ENCODE results near the gene ISM2. TPM values are rescaled to one million over a fixed set of nuclear protein-coding genes. Genes with fewer than 3 reads are reported as not detected.
"Not testable (repeated sequence)": the region's sequence is repeated elsewhere in the genome, so short reads cannot be mapped to it uniquely, and the experiment has no call there.

The ISM2 gene
- 0.05 TPM for total RNA-seq
- 0.18 TPM for polyA plus RNA-seq
- long read RNA-seq, donor 1 = 0 reads
- long read RNA-seq, donor 2 = 0 reads
- long read RNA-seq, donor 3 = 0 reads
- long read RNA-seq, donor 4 = 0 reads
- long read RNA-seq, donor 5 = 0 reads
- long read RNA-seq, donor 6 = 0 reads
- long read RNA-seq, donor 7 = 0 reads
- long read RNA-seq, donor 8 = 0 reads
- long read RNA-seq, donor 9 = 0 reads
- long read RNA-seq, donor 10 = 0 reads

DNA sequence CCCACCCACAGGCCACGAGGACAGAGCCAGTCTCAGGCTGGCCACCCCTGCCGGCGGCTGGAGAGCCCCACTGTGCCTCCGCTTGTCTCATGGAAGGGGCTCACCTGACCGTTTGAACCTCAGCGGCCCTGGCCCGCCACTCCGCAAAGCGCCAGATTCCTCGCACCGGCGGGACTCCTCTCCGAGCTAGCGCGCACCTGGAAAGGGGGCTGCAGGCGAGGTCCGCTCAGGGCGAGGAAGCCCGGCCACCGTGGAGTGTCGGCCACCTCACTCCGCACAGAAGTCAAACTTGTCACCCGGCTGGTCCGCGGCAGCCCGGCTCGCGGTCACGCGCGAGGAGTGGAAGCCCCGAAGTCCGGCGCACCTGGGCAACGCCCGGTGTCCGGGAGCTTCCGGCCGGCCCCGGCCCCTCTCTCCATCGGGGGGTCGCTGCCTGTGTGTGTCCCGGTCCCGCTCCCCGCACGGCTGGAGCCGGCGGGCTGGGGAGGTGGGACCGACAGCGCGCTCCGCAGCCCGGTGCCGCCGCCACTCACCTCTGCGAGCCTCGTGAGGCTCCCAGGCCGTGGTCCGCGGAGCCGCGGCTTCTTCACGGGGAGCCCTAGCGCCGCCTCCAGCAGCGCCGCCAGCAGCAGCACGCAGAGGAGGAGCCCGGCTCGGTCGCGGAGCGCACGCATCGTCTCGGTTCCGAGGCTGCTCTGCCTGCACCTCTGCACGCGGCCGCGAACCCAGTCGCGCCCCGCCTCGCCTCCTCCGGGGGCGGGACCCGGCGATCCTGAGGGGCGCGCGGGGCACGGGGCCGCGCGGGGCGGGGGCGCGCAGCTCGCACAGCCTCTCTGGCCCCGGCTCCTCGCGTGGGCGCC is at the start of gene ISM2:
ISM2 (minus strand) TSS at position 697 of the 860 bp plus-strand sequence; CDS start at position 674, 23 bp downstream.
- Histone ChIP-seq H3K27ac (ENCODE audit: low read depth in 1 of 2, low read length in 1 of 2) (no peak within 1 kb of the TSS), H3K9me3 (ENCODE audit: control insufficient read depth in 2 of 2, insufficient read depth in 1 of 2, low read length in 1 of 2) (no peaks in the 10 kb centered on the region), H3K27me3 (ENCODE audit: control insufficient read depth in 2 of 2, insufficient read depth in 1 of 2, low read length in 1 of 2) (peaks cover 33 to 45% of the 10 kb centered on the region in 2 donors), H3K4me1 (ENCODE audit: control insufficient read depth in 2 of 2, insufficient read depth in 2 of 2, low read length in 2 of 2) (peaks cover 4 to 10% of the 10 kb centered on the region in 2 donors), H3K36me3 (ENCODE audit: control insufficient read depth in 2 of 2, insufficient read depth in 2 of 2, low read length in 1 of 2) (no peaks in the 10 kb centered on the region), H3K4me3 (ENCODE audit: low read length in 2 of 2) (peak within 1 kb of the TSS in 1 of 2 donors; percentile 53)
- WGBS = 3% methylated on average over 104 of the region's 104 CpGs
- peak in 7 of 9 donors; percentile 9 to 48 (median 22) for DNase-seq (ENCODE audit: low read depth in 6 of 9, low spot score in 9 of 9)

DNA sequence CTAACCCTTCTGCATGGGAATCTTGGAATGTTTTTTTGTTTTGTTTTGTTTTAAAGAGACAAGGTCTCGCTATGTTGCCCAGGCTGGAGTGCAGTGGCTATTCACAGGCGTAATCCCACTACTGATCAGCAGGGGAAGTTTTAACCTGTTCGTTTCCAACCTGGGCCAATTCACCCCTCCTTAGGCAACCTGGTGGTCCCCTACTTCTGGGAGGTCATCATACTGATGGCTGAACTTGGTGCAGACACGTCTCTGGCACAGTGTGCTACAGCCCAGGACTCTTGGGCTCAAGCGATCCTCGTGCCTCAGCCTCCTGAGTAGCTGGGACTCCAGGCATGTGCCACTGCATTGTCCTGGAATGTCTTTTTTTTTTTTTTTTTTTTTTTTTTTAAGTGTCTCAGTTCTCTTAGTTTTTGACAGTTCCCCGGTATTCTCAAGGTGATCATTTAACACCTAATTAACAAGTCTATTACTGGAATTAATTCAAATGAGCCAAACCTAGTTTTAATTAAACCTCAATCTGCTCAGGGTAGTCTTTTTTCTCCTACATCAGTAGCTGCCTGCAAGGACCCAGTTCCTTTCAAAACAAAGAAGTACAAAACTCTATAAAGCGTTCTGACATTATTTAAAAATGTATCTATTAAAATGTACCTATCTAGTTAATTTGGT is 49.0 kb upstream of the ISM2 start:
- 99% methylated on average over 8 of the region's 8 CpGs for WGBS
- H3K27me3 ChIP-seq (ENCODE audit: control insufficient read depth in 2 of 2, insufficient read depth in 1 of 2, low read length in 1 of 2) = no peaks in the 10 kb centered on the region
- peaks cover 19 to 22% of the 10 kb centered on the region in 2 donors for H3K36me3 ChIP-seq (ENCODE audit: control insufficient read depth in 2 of 2, insufficient read depth in 2 of 2, low read length in 1 of 2)
- no peaks in the 10 kb centered on the region for H3K9me3 ChIP-seq (ENCODE audit: control insufficient read depth in 2 of 2, insufficient read depth in 1 of 2, low read length in 1 of 2)
- no peaks in the 10 kb centered on the region for H3K4me1 ChIP-seq (ENCODE audit: control insufficient read depth in 2 of 2, insufficient read depth in 2 of 2, low read length in 2 of 2)
- no peak overlapping the region for H3K27ac ChIP-seq (ENCODE audit: low read depth in 1 of 2, low read length in 1 of 2)
- DNase-seq (ENCODE audit: low read depth in 6 of 9, low spot score in 9 of 9) = no peak
- no peak overlapping the region for H3K4me3 ChIP-seq (ENCODE audit: low read length in 2 of 2)

DNA sequence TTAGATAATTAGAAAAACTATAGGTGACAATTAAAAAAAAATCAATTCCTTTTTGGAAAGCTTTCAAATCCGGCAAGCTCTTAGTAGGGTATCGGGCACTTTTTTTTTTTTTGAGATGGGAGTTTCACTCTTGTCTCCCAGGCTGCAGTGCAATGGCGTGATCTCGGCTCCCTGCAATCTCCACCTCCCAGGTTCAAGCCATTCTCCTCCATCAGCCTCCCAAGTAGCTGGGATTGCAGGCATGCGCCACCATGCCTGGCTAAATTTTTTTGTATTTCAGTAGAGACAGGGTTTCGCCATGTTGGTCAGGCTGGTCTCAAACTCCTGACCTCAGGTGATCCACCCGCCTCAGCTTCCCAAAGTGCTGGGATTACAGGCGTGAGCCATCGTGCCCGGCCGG is 46.6 kb upstream of the ISM2 start:
- H3K27me3 ChIP-seq (ENCODE audit: control insufficient read depth in 2 of 2, insufficient read depth in 1 of 2, low read length in 1 of 2); H3K9me3 ChIP-seq (ENCODE audit: control insufficient read depth in 2 of 2, insufficient read depth in 1 of 2, low read length in 1 of 2); DNase-seq (ENCODE audit: low read depth in 6 of 9, low spot score in 9 of 9); H3K27ac ChIP-seq (ENCODE audit: low read depth in 1 of 2, low read length in 1 of 2); H3K4me1 ChIP-seq (ENCODE audit: control insufficient read depth in 2 of 2, insufficient read depth in 2 of 2, low read length in 2 of 2); H3K4me3 ChIP-seq (ENCODE audit: low read length in 2 of 2): not testable (repeated sequence)
- 98% methylated on average over 11 of the region's 11 CpGs for WGBS
- H3K36me3 ChIP-seq (ENCODE audit: control insufficient read depth in 2 of 2, insufficient read depth in 2 of 2, low read length in 1 of 2) = peaks cover 14 to 15% of the 10 kb centered on the region in 2 donors

DNA sequence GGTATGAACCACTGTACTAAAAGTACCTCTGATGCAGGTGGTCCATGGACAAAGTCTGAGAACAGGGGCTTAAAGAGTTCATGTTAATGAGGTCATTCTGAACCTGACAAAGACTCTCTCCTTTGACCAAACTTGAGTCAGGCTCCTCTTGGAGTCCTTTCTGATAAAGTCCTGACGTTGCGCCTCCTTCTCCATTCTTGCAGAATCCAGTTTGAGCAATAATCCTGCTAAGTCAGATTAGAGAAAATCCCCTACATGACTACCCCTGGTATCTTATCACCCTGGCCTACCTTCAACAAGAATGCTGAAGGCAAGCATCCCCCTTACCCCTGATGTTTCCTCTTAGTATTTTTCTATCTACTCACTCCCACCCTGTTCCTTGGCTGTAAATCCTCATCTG is 46.0 kb upstream of the ISM2 start:
- H3K27me3 ChIP-seq (ENCODE audit: control insufficient read depth in 2 of 2, insufficient read depth in 1 of 2, low read length in 1 of 2) = no peaks in the 10 kb centered on the region
- H3K4me3 ChIP-seq (ENCODE audit: low read length in 2 of 2) = no peak overlapping the region
- H3K9me3 ChIP-seq (ENCODE audit: control insufficient read depth in 2 of 2, insufficient read depth in 1 of 2, low read length in 1 of 2) = no peaks in the 10 kb centered on the region
- peaks cover 11 to 15% of the 10 kb centered on the region in 2 donors for H3K36me3 ChIP-seq (ENCODE audit: control insufficient read depth in 2 of 2, insufficient read depth in 2 of 2, low read length in 1 of 2)
- no peak overlapping the region for H3K27ac ChIP-seq (ENCODE audit: low read depth in 1 of 2, low read length in 1 of 2)
- WGBS = 100% methylated on average over 2 of the region's 2 CpGs
- DNase-seq (ENCODE audit: low read depth in 6 of 9, low spot score in 9 of 9) = no peak
- no peaks in the 10 kb centered on the region for H3K4me1 ChIP-seq (ENCODE audit: control insufficient read depth in 2 of 2, insufficient read depth in 2 of 2, low read length in 2 of 2)

DNA sequence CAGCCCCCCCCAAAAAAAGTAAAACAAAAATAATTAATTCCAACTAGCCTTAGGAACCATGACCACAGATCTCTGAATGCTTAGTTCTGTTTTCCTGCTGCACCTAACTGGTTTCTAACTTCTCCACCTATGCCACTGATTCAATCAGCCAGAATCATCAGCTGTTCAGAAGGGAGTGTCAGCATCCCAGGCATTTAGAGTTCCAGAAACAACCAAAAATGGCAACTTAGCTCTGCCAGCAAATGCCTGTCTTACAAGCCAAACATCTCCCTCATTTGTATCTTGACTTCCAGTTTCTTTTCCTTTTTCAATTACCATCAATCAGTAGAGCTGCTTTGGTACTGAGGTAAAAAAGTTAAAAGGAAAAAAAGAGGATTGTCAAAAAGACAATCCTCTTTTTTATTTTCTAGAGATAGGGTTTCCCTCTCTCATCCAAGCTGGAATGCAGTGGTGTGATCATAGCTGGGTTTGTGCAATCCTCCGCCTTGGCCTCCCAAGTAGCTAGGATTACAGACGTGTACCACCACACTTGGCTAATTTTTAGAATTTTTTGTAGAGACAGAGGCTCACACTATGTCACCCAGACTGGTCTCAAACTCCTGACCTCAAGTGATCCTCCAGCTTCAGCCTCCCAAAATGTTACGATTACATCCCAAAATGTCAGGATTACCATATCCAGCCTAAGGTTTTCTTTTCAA is 45.2 kb upstream of the ISM2 start:
- WGBS = 98% methylated on average over 3 of the region's 3 CpGs
- no peaks in the 10 kb centered on the region for H3K4me1 ChIP-seq (ENCODE audit: control insufficient read depth in 2 of 2, insufficient read depth in 2 of 2, low read length in 2 of 2)
- DNase-seq (ENCODE audit: low read depth in 6 of 9, low spot score in 9 of 9) = no peak
- no peaks in the 10 kb centered on the region for H3K9me3 ChIP-seq (ENCODE audit: control insufficient read depth in 2 of 2, insufficient read depth in 1 of 2, low read length in 1 of 2)
- H3K27me3 ChIP-seq (ENCODE audit: control insufficient read depth in 2 of 2, insufficient read depth in 1 of 2, low read length in 1 of 2) = no peaks in the 10 kb centered on the region
- H3K36me3 ChIP-seq (ENCODE audit: control insufficient read depth in 2 of 2, insufficient read depth in 2 of 2, low read length in 1 of 2) = peaks cover 4 to 8% of the 10 kb centered on the region in 2 donors
- no peak overlapping the region for H3K27ac ChIP-seq (ENCODE audit: low read depth in 1 of 2, low read length in 1 of 2)
- H3K4me3 ChIP-seq (ENCODE audit: low read length in 2 of 2) = no peak overlapping the region

DNA sequence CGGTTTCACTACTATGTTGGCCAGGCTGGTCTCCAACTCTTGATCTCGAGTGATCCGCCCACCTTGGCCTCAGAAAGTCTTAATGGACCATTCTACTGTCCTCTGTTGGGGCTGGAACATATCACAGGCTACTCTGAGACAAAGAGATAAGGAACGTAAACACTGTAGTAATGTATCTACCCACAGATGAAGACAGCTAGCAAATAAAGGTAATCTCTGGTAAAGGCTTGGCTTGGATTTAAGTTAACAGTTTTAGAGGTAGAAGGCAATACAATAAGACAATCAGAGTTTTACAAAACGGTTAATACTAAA is 44.6 kb upstream of the ISM2 start:
- H3K27ac ChIP-seq (ENCODE audit: low read depth in 1 of 2, low read length in 1 of 2) = no peak overlapping the region
- no peaks in the 10 kb centered on the region for H3K27me3 ChIP-seq (ENCODE audit: control insufficient read depth in 2 of 2, insufficient read depth in 1 of 2, low read length in 1 of 2)
- H3K36me3 ChIP-seq (ENCODE audit: control insufficient read depth in 2 of 2, insufficient read depth in 2 of 2, low read length in 1 of 2) = peaks cover 4% of the 10 kb centered on the region in 2 donors
- WGBS = 92% methylated on average over 5 of the region's 5 CpGs
- no peak for DNase-seq (ENCODE audit: low read depth in 6 of 9, low spot score in 9 of 9)
- H3K9me3 ChIP-seq (ENCODE audit: control insufficient read depth in 2 of 2, insufficient read depth in 1 of 2, low read length in 1 of 2) = no peaks in the 10 kb centered on the region
- H3K4me3 ChIP-seq (ENCODE audit: low read length in 2 of 2) = no peak overlapping the region
- H3K4me1 ChIP-seq (ENCODE audit: control insufficient read depth in 2 of 2, insufficient read depth in 2 of 2, low read length in 2 of 2) = no peaks in the 10 kb centered on the region

DNA sequence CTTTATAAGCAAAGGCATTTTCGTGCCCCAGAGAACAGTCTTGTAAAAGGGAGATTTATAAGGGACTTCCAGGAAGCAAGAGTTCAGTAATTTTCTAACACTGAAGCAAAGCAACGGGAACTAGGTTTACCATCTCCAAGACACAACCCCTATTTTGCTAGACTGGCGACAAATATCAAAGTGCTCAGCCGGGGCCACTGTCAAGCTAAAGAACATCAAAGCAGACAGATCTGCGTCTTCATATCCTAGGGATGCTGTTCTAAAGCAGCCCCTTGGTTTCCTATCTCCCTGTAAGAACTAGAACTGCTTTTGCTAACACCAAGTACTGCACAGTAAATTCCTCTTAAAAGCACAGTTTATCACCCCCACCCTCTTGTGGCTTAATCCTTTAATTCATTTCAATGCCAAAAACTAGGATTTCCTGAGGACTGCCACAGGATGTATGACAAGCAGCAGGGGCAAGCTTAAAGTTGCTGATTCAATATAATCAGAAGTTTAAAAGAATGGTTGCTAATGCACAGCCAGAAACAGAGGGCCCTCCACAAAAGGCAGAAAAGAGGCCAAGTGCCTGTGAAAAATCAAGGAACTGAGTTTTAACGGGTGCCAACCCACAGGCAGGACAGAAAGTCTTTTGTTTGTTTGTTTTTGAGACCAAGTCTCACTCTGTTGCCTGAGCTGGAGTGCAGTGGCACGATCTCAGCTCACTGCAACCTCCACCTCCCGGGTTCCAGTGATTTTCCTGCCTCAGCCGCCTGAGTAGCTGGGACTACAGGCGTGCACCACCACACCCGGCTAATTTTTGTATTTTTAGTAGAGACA is 44.0 kb upstream of the ISM2 start:
- peaks cover 3 to 4% of the 10 kb centered on the region in 2 donors for H3K36me3 ChIP-seq (ENCODE audit: control insufficient read depth in 2 of 2, insufficient read depth in 2 of 2, low read length in 1 of 2)
- no peaks in the 10 kb centered on the region for H3K27me3 ChIP-seq (ENCODE audit: control insufficient read depth in 2 of 2, insufficient read depth in 1 of 2, low read length in 1 of 2)
- DNase-seq (ENCODE audit: low read depth in 6 of 9, low spot score in 9 of 9) = peak in 3 of 9 donors; percentile 2
- no peak overlapping the region for H3K4me3 ChIP-seq (ENCODE audit: low read length in 2 of 2)
- no peak overlapping the region for H3K27ac ChIP-seq (ENCODE audit: low read depth in 1 of 2, low read length in 1 of 2)
- no peaks in the 10 kb centered on the region for H3K4me1 ChIP-seq (ENCODE audit: control insufficient read depth in 2 of 2, insufficient read depth in 2 of 2, low read length in 2 of 2)
- 55% methylated on average over 11 of the region's 11 CpGs for WGBS
- H3K9me3 ChIP-seq (ENCODE audit: control insufficient read depth in 2 of 2, insufficient read depth in 1 of 2, low read length in 1 of 2) = no peaks in the 10 kb centered on the region

DNA sequence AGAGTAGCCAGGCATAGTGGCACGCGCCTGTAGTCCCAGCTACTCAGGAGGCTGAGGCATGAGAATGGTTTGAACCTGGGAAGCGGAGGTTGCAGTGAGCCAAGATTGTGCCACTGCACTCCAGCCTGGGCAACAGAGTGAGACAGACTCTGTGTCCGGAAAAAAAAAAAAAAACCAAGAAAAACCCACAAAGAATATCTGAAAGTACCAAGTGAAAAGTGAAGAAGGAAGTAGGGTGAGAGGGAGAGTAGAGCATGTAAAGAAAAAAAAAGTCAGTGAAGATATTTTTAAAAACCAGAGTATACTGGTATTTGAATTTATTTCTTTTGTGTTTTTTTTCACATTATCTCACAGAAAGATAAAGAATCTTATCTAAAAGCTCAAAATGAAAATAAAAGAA is 43.3 kb upstream of the ISM2 start:
- H3K27me3 ChIP-seq (ENCODE audit: control insufficient read depth in 2 of 2, insufficient read depth in 1 of 2, low read length in 1 of 2) = no peaks in the 10 kb centered on the region
- H3K36me3 ChIP-seq (ENCODE audit: control insufficient read depth in 2 of 2, insufficient read depth in 2 of 2, low read length in 1 of 2) = peaks cover 0 to 4% of the 10 kb centered on the region in 2 donors
- no peak overlapping the region for H3K4me3 ChIP-seq (ENCODE audit: low read length in 2 of 2)
- DNase-seq (ENCODE audit: low read depth in 6 of 9, low spot score in 9 of 9) = no peak
- no peaks in the 10 kb centered on the region for H3K4me1 ChIP-seq (ENCODE audit: control insufficient read depth in 2 of 2, insufficient read depth in 2 of 2, low read length in 2 of 2)
- H3K27ac ChIP-seq (ENCODE audit: low read depth in 1 of 2, low read length in 1 of 2) = no peak overlapping the region
- WGBS = 75% methylated on average over 4 of the region's 4 CpGs
- no peaks in the 10 kb centered on the region for H3K9me3 ChIP-seq (ENCODE audit: control insufficient read depth in 2 of 2, insufficient read depth in 1 of 2, low read length in 1 of 2)
